Transverse colon (tissue), 4 donors: ENCODE measurements around the gene INTS3.

Source experiments
- CTCF ChIP-seq, 5 experiments: fragments of 200-600 bp in 3 of 5; fragments of 450-650 bp in 2 of 5; sonication (generic) in 3 of 5; IDR thresholded peaks; 1 replicate in 2 of 5; 2 replicates in 3 of 5; pipeline ENCODE4 v1.5.1; 2016 to 2017; ENCODE audit warnings: antibody characterized with exemption in 5 of 5, inconsistent platforms in 3 of 5, mild to moderate bottlenecking in 2 of 5, moderate library complexity in 1 of 5
- EP300 ChIP-seq: sonication (generic); formaldehyde crosslinking; IDR thresholded peaks from one replicate; pipeline ENCODE4 v1.6.1; 2017; ENCODE audit warnings: antibody characterized with exemption, low read depth
- POLR2A ChIP-seq: fragments of 450-650 bp; IDR thresholded peaks from one replicate; pipeline ENCODE4 v1.6.1; 2016; ENCODE audit warnings: antibody characterized with exemption, mild to moderate bottlenecking, moderate library complexity
- POLR2AphosphoS5 ChIP-seq, 3 donors: sonication (generic); formaldehyde crosslinking; IDR thresholded peaks; one replicate each; pipeline ENCODE4 v1.6.1; 2016; ENCODE audit warnings: antibody characterized with exemption in 3 of 3

GRCh38 chr1:153752571-153753195 is 24.8 kb downstream of the INTS3 start:
- no peak for TF ChIP-seq POLR2A
- TF ChIP-seq CTCF (IDR thresholded peaks at IDR 0.05), result no peak
- TF ChIP-seq POLR2AphosphoS5 (IDR thresholded peaks at IDR 0.05), result no peak
- TF ChIP-seq EP300, result no peak
